IPS-15b (cell line): Measurements from ENCODE around the gene PMS1.
"Not testable (repeated sequence)": the region's sequence is repeated elsewhere in the genome, so short reads cannot be mapped to it uniquely, and the experiment has no call there.

Experiments
- H3K27me3 ChIP-seq: one replicate; pipeline ENCODE4 v1.6.1; 2013; ENCODE audit warnings: low read length; ENCODE audit not compliant: control insufficient read depth, insufficient read depth
- H3K36me3 ChIP-seq: one replicate; pipeline ENCODE4 v1.6.1; 2013; ENCODE audit warnings: low read length; ENCODE audit not compliant: control insufficient read depth, insufficient read depth
- H3K4me1 ChIP-seq: one replicate; pipeline ENCODE4 v1.6.1; 2013; ENCODE audit warnings: mild to moderate bottlenecking, low read length; ENCODE audit not compliant: control insufficient read depth, insufficient read depth
- H3K4me3 ChIP-seq: one replicate; pipeline ENCODE4 v1.5.1; 2013; ENCODE audit warnings: low read depth, low read length
- H3K9ac ChIP-seq: one replicate; pipeline ENCODE4 v1.6.1; 2013; ENCODE audit warnings: low read depth, mild to moderate bottlenecking, low read length
- H3K9me3 ChIP-seq: one replicate; pipeline ENCODE4 v1.6.1; 2013; ENCODE audit warnings: mild to moderate bottlenecking, low read length; ENCODE audit not compliant: control insufficient read depth, insufficient read depth

The PMS1 gene

GRCh38 chr2:189873696-189874095, 89.4 kb downstream of the PMS1 start:
- no peak overlapping the region for H3K9ac ChIP-seq
- H3K4me3 ChIP-seq, result no peak overlapping the region
- no peaks in the 10 kb centered on the region for H3K27me3 ChIP-seq
- no peaks in the 10 kb centered on the region for H3K4me1 ChIP-seq
- peaks cover 2% of the 10 kb centered on the region for H3K36me3 ChIP-seq
- H3K9me3 ChIP-seq, result no peaks in the 10 kb centered on the region

- Histone ChIP-seq H3K4me1 (no peaks in the 10 kb centered on the region), H3K27me3 (no peaks in the 10 kb centered on the region), H3K36me3 (peaks cover 2% of the 10 kb centered on the region)
These were observed 90.5 kb downstream of the PMS1 start for GRCh38 chr2:189874586-189875320.

GRCh38 chr2:189876271-189876670, 92.0 kb downstream of the PMS1 start:
- no peaks in the 10 kb centered on the region for H3K9me3 ChIP-seq
- no peak overlapping the region for H3K4me3 ChIP-seq
- no peak overlapping the region for H3K9ac ChIP-seq
- no peaks in the 10 kb centered on the region for H3K4me1 ChIP-seq
- H3K36me3 ChIP-seq, result peaks cover 2% of the 10 kb centered on the region
- no peaks in the 10 kb centered on the region for H3K27me3 ChIP-seq

More at GRCh38 chr2:189874586-189875320, 90.5 kb downstream of the PMS1 start:
- H3K9me3 ChIP-seq, result no peaks in the 10 kb centered on the region
- no peak overlapping the region for H3K4me3 ChIP-seq
- no peak overlapping the region for H3K9ac ChIP-seq

GRCh38 chr2:189879716-189880081, 95.4 kb downstream of the PMS1 start:
- H3K4me1 ChIP-seq, result no peaks in the 10 kb centered on the region
- peak overlapping the region; percentile 37 for H3K9ac ChIP-seq
- H3K4me3 ChIP-seq, result peak overlapping the region; percentile 37

GRCh38 chr2:189880429-189880828, 96.2 kb downstream of the PMS1 start:
- Histone ChIP-seq H3K27me3 (no peaks in the 10 kb centered on the region), H3K4me1 (no peaks in the 10 kb centered on the region), H3K9ac (no peak overlapping the region), H3K4me3 (no peak overlapping the region), H3K36me3 (peaks cover under 1% of the 10 kb centered on the region), H3K9me3 (no peaks in the 10 kb centered on the region)

More at GRCh38 chr2:189879716-189880081, 95.4 kb downstream of the PMS1 start:
- H3K27me3 ChIP-seq, result no peaks in the 10 kb centered on the region
- no peaks in the 10 kb centered on the region for H3K9me3 ChIP-seq
- peaks cover 2% of the 10 kb centered on the region for H3K36me3 ChIP-seq

- no peaks in the 10 kb centered on the region for H3K4me1 ChIP-seq
- no peaks in the 10 kb centered on the region for H3K9me3 ChIP-seq
- H3K36me3 ChIP-seq, result no peaks in the 10 kb centered on the region
- H3K4me3 ChIP-seq, result no peak overlapping the region
- H3K27me3 ChIP-seq, result no peaks in the 10 kb centered on the region
- no peak overlapping the region for H3K9ac ChIP-seq
These were observed 96.7 kb downstream of the PMS1 start for GRCh38 chr2:189880832-189881492.

GRCh38 chr2:189885368-189885767, 101.1 kb downstream of the PMS1 start:
- Histone ChIP-seq H3K27me3 (no peaks in the 10 kb centered on the region), H3K36me3 (no peaks in the 10 kb centered on the region), H3K4me1 (no peaks in the 10 kb centered on the region), H3K4me3 (no peak overlapping the region), H3K9me3 (no peaks in the 10 kb centered on the region), H3K9ac (no peak overlapping the region)

GRCh38 chr2:189892546-189893294, 108.5 kb downstream of the PMS1 start:
- H3K36me3 ChIP-seq, H3K9ac ChIP-seq, H3K9me3 ChIP-seq, H3K4me1 ChIP-seq, H3K27me3 ChIP-seq, H3K4me3 ChIP-seq: not testable (repeated sequence)

- H3K9me3 ChIP-seq, result no peaks in the 10 kb centered on the region
- H3K27me3 ChIP-seq, result no peaks in the 10 kb centered on the region
- no peak overlapping the region for H3K4me3 ChIP-seq
- no peaks in the 10 kb centered on the region for H3K4me1 ChIP-seq
- no peak overlapping the region for H3K9ac ChIP-seq
- H3K36me3 ChIP-seq, result no peaks in the 10 kb centered on the region
These were observed 112.6 kb downstream of the PMS1 start for GRCh38 chr2:189896809-189897208.

GRCh38 chr2:189899101-189899500, 114.9 kb downstream of the PMS1 start:
- Histone ChIP-seq H3K27me3 (no peaks in the 10 kb centered on the region), H3K36me3 (no peaks in the 10 kb centered on the region), H3K4me1 (no peaks in the 10 kb centered on the region), H3K4me3 (no peak overlapping the region), H3K9me3 (no peaks in the 10 kb centered on the region), H3K9ac (no peak overlapping the region)

GRCh38 chr2:189900726-189901125, 116.5 kb downstream of the PMS1 start:
- H3K9me3 ChIP-seq, result no peaks in the 10 kb centered on the region
- no peaks in the 10 kb centered on the region for H3K27me3 ChIP-seq
- H3K9ac ChIP-seq, result no peak overlapping the region
- no peaks in the 10 kb centered on the region for H3K4me1 ChIP-seq
- no peaks in the 10 kb centered on the region for H3K36me3 ChIP-seq
- no peak overlapping the region for H3K4me3 ChIP-seq

- Histone ChIP-seq H3K4me3 (no peak overlapping the region), H3K36me3 (no peaks in the 10 kb centered on the region), H3K4me1 (no peaks in the 10 kb centered on the region), H3K9ac (no peak overlapping the region), H3K27me3 (no peaks in the 10 kb centered on the region), H3K9me3 (no peaks in the 10 kb centered on the region)
These were observed 117.4 kb downstream of the PMS1 start for GRCh38 chr2:189901664-189902063.
